ENCODE results near the gene RFFL.
"Not testable (repeated sequence)": the region's sequence is repeated elsewhere in the genome, so short reads cannot be mapped to it uniquely, and the experiment has no call there.

Gene RFFL, protein sequence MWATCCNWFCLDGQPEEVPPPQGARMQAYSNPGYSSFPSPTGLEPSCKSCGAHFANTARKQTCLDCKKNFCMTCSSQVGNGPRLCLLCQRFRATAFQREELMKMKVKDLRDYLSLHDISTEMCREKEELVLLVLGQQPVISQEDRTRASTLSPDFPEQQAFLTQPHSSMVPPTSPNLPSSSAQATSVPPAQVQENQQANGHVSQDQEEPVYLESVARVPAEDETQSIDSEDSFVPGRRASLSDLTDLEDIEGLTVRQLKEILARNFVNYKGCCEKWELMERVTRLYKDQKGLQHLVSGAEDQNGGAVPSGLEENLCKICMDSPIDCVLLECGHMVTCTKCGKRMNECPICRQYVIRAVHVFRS

DNA sequence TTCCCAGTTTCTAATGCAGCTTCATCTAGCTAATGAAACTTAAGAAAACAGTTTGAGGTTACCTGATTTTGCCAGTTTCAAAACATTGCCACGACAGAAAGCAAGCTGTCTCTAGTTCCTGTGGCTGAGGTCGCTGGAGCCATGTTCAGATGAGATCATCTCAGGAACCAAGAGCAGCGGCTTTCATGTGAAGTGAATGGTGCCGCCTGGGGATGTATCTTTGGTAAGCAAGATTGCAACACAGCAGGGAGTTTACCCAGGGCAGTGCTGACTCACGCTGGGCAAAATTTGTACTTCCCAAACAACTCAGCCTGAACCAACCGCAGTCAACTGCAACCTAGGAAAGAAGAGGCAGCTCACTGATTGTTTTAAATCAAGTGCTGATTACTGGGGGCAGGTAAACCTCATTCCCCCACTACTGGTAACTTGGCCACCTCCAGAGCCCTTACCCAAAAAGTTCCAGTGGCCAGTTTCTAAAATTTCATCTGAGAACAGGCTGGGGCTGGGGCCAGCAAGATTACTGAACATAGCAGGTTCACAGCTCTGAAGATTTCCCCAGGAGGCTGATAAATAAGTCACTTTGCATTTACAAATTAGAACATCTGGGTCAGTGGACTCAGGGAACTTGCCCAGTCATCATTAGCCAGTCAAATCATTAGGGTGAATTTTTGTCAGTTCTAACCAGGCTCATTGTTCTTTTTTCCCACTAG lies at the start of gene RFFL:
RFFL (minus strand) TSS at position 194 of the 710 bp plus-strand sequence. CDS start 37,154 bp downstream, outside the sequence.
- DNase-seq = peak; percentile 98

DNA sequence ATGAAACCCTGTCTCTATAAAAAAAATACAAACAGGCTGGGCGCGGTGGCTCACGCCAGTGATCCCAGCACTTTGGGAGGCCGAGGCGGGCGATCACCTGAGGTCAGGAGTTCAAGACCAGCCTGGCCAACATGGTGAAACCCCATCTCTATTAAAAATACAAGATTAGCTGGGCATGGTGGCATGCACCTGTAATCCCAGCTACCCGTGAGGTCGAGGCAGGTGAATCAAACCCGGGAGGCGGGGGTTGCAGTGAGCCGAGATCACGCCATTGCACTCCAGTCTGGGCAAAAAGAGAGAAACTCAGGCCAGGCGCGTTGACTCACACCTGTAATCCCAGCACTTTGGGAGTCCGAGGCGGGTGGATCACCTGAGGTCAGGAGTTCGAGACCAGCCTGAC lies 47.3 kb upstream of the RFFL start:
- not testable (repeated sequence) for DNase-seq

DNA sequence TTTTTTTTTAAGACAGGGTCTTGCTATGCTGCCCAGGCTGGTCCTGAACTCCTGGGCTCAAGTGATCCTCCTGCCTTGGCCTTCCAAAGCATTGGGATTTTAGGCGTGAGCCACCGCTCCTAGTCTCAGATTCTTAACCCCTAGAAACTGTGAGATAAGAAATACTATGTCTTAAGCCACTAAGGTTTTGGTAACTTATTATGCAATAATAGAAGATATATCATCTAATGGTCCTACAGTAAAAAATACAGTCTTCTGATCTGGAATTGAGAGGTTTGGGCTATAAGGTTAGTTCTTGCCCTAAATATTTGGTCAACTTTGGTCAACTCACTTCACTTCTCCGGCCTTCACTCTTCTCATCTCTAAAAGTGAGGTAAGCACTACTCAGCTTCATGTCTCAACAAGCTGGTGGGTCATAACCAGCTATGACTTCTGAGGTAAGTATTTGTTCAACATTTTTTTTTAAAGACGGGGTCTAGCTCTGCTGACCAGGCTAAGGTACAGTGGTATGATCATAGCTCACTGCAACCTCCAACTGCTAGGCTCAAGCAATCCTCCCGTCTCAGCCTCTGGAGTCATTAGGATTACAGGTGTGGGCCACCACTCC lies 41.4 kb upstream of the RFFL start:
- no peak for DNase-seq

DNA sequence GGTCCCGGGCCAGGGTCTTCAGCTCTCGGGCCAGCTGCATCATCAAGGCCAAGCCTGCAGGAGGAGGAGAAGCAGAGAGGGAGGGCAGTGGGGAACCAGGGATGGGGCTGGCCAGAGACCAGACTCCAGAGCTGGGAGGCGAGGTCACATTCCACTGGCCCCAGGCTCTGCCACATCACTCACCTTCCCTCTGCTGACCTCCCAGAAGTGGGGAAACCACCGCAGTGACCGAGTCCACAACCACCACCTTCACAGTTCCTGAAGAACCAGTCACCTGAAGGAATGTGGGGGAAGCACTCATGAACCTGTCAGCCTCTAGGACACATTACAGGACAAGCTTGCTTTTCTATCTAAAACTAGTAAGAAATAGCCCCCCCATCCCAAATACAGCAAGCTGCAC lies 39.8 kb upstream of the RFFL start:
- DNase-seq = no peak

DNA sequence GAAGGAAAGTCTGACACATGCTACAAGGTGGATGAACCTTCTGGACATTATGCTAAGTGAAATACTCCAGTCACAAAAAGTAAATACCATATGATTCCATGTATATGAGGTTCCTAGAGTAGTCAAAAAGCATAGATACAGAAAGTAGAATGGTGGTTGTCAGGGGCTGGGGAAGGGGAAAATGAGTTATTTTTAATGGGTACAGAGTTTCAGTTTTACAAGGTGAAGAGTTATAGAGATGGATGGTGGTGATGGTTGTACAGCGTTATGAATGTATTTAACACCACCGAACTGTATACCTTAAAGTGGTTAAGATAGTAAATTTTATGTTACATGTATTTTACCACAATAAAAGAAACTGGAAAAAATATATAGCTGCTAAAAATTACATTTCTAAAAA lies 38.2 kb upstream of the RFFL start:
- DNase-seq = no peak

DNA sequence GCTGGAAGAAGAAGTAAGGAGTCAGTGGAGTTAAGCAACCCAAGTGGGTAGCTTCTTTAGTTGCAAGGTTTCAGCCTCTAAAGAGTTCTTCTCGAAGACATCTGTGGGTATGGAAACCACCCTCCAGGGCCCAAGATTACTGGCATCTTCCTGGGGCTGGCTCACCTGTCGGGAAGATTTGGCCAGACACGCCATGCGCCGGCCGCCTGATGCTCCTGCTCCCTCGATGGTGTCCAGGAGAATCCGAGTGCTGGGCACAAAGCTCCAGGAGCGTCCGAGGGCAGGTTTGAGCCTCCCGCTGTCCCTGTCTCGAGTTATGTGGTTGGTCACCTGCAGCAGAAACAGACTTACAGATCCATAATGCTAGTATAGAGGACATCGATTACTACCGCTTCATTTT lies 37.5 kb upstream of the RFFL start:
- no peak for DNase-seq

DNA sequence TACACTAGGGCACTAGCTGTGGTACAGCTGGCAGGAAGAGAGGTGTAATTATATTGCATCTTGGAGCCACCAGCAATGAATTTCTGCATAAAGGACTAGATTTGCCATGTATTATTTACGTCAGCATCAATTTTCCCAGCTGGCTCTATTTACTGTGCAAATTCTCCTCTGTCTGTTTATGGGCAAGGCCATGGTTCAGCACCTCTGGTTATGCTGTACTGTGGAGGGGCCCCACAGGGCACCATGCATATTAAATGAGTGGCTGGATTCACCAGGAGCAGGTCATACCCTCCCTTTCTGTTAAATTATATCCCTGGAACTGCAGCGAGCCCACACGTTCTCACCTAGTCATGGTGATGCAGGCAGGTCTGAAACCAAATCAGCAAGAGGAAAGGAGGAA lies 36.4 kb upstream of the RFFL start:
- no peak for DNase-seq

DNA sequence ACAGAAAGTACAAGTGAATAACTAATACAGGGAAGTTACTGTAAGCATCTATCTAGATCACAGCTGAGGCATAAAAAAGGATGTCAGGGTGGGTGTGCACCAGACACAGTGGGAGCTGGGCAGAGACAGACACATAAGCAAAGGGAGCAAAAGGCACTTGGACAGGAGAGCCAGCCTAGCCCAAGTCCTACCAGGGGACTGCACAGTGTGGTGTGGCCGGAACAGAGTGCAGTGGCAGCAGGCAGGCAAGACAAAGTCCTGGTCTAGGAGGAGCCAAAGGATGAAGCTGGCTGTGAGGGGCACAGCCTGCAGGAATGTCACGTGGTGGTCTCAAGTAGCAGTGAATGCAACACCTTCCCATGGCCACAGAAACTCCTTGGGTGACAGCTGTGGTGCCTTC lies 34.3 kb upstream of the RFFL start:
- DNase-seq = no peak

DNA sequence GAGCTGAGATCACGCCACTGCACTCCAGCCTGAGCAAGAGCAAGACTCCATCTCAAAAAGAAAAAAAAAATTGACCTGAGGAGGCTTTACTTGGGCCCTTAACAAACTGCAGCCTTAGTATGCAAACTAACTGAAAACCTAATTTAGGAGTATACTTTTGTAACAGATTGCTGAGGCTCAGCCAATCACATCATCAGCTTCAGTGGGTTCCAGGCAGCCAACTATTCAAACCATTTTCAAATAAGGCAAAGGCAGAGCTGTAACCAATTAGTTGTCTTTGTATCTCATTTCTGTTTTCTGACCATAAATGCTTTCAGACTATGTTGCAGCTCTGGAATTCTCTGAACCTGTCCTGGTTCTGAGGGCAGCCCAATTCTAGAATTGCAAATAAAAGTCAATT lies 32.2 kb upstream of the RFFL start:
- DNase-seq = no peak

DNA sequence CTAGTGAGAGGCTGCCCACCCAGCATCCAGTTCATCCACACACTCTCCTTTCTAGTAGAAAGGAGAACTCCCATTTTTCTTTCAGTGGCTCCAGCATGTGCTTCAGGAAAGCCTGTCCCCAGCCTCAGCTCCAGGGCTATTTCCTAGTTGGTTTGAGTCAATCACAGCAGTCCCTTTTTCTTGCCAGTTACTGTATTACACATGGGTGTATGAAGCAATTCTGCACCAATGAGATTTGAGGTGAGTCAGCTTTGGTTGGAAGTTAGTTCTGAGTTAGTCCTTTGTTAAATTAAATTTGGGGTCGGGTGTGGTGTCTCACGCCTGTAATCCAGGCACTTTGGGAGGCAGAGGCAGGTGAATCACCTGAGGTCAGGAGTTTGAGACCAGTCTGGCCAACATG lies 31.4 kb upstream of the RFFL start:
- peak; percentile 40 for DNase-seq

DNA sequence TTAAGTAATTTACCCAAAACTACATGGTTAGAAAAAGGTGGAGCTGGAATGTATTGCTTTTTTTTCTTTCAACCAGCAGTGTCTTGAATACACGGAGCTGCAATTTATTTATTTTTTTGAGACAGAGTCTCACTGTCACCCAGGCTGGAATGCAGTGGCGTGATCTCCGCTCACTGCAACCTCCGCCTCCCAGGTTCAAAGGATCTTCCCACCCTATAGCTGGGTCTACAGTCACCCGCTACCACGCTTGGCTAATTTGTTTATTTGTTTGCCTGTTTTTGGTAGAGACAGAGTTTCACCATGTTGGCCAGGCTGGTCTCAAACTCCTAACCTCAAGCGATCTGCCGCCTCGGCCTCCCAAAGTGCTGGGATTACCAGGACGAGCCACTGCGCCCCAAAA lies 27.2 kb upstream of the RFFL start:
- DNase-seq = not testable (repeated sequence)

DNA sequence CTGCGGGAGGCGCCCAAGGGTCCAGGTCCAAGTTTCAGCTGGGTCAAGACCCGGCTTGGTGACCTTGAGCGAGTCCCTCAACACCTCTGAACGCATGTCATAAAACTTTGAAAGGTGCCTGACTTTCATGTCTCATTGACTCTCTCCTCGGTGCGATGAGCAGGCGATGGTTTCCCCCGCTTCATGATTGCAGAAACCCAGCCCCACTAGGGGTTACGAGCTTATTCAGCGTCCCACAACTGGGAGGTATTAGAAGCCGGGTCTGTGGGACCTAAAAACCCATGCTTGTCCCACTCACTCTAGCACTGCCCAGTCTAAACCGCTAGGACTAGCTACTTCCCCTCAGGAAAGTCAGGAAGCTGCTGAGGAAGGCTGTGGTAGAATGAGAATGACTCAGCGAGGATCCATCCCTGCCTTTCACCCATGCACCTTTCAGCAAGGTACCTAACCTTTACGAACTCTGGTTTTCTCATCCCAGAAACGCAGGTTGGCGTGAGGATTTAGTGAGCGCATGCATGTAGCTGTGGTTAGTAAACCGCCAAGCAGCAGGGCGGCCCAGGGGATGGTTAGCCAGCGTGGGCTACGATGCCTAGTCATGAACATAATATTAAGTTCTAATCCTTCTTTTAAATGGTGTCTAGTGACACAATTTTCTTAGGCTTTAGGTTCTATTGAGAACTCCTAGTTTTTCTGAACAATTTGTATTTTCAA lies 26.2 kb upstream of the RFFL start:
- no peak for DNase-seq

DNA sequence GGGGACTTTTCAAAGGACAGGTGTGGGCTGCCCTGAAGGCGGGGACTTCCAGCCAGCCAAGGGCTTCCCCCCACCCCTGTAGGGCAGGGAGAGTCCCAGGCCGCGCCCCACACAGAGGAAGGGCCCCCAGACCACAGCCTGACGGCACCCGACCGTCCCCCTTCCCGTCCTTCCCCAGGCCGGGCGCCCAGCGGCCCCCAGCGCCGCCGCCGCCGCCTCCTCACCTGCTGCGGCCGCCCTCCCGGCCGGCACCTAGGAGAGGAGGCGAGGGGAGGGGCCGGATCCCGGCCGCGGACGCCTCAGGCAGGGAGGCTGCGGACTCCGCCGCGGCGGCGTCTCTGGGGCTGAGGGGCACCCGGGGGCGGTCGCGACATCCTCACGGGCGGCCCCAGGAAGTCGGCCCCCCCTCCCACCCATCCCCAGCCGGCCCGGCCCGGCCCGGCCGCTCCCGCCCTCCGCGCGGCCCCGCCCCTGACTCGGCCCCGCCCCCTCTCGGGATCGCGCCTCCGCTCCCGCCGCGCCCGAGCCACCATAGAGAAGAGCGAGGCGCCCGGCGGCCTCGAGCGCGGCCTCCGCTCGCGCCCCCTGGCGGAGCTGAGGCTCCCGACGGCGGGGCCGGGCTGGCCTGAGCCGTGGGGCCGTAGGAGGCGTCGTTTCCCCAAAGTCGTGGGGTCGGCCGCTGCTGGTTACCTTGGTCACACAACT lies 25.5 kb upstream of the RFFL start:
- peak; percentile 62 for DNase-seq

DNA sequence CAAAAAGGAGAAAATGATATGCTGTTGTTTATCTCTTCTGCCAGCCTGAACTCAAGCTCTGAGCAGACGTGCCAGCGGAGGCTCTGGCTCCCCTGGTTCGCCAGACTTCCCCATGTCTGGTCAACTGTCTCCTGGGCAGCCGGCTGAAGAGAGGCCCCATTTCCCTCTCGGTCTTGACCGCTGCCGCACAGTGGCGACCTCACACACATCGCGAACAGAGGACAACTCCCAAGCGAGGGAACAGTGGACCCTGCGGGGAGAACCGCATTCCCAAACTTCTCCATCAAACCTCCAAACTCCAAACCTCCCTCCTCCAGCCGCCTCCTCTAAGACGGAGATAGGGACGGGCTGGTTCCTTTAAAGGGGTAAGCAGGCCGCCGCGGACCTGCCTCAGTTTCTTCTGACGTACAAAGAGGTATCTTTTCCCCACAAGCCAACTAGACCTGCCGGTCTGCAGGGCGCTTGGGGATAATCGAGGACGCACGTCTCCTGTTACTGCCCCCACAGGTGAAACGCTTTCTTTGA lies 24.9 kb upstream of the RFFL start:
- no peak for DNase-seq

DNA sequence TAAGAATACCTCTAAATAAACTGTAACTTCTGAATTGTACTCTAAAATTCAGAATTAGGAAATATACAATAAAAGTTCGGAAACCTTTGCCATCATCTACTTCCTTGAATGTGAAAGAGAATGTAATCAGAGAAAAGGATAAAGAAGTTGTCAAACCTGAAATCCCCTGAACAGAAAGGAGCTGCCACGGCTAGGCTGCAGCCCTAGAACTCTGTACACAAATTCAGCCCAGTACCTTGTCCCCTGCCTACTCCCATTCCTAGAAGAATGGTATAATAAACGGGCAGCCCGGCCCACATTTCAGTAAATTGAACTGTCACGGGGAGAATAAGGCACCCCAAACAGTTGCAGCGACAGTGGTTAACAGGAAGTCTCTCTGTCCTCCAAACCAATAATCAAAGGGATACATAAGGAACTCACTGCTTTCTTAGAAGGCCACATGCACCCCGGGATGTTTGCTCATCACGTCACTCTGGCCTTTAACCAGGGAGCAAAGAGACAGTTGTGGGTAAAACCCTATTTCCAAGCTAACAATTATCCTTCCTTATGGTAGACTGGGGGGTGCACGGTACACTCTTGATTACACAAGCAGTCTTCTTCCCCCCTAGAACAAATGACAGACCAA lies 24.3 kb upstream of the RFFL start:
- no peak for DNase-seq

DNA sequence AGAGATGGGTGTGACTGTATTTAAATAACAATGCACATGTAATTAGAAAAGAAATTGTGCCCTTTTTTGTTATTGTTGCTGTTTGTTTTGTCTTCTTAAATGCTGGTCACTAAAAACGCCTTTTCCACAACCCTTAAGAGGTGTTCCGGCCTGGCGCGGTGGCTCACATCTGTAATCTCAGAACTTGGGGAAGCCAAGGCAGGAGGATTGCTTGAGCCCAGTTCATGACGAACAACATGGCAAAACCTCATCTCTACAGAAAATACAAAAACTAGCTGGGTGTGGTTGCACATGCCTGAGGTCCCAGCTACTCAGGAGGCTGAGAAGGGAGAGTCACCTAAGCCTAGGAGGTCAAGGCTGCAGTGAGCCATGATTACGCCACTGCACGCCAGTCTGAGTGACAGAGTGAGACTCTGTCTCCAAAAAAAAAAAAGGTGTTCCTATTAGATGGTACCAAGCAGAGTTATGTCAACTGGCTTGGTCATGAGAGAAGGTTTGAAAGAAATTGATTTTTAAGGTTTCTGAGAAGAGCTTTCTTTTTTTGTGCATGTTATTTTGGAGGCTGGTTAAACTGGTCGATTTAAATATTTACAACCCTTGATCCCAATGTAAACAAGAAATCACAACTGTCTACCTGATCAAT lies 23.5 kb upstream of the RFFL start:
- DNase-seq = no peak

DNA sequence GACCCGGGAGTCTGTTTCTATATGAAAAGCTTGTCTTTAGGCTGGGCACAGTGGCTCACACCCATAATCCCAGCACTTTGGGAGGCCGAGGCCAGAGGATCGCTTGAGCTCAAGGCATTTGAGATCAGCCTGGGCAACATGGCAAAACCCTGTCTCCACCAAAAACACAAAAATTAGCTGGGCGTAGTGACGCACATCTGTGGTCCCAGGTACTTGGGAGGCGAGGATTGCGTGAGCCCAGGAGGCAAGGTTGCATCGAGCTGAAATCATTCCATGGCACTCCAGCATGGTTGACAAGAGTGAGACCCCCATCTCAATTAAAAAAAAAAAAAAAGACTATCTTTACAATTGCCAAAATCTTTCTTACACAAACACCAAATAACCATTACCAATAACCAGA lies 22.7 kb upstream of the RFFL start:
- DNase-seq = no peak

DNA sequence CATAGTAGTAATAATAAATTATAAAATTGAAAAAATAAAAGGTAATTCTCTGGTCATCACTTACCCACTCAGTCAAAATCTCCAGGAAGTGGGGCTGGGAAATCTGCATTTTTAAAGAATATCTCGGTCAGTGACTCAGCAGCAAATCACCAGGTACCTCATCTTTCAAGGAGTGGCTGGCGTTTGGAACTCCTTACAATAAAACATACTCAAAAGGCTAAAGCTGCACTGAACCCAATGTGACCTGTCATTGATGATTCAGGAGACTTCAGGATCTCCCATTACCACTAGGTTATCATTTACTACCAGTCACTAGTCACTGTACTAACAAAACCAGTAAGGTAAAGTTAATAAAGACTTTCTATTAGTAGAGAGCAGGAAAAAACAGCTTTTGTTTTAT lies 21.5 kb upstream of the RFFL start:
- DNase-seq = no peak

DNA sequence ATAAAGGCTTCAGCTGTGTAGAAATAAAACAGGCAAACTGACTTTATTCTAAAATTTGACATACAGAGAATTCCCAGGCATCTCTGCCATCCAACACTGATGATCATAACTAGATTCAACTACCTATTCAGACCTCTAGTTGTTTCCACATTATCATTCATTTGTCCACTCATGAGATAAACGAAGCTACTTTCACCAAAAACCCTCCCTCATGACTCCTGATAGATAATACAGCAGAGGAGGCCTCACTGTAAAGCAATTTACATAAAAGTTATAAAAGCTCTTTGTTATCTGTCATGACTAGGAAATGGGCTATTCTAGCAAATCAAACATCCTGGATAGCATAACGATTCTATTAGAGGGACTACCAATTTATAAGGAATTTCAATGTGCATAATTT lies 19.6 kb upstream of the RFFL start:
- DNase-seq = no peak

DNA sequence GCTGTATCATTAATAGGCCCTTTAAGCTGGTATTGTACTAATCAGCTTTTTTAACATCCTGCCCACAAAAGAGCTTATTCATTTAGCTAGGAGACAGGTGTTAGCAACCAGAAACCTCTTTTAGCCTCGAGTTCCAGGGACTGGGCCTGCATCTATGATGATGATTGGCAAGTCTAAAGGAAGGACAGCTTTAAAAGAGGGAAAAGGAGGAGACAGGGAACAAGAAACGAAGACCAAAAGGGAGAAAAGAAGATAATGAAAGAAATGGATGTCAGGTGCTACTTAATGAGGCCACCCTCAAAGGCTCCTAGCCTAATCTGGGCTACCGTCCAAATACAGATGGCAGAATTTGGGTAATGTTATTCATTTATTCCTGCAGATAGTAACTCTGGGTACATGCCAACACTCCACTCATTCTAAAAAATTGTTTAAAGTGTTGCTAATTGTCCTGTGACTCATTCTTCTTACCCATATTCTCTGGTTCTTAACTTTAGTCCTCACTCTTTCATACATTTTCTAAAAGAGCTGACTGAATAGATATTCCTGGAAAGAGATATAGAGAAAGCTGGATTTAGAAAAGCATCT lies 18.7 kb upstream of the RFFL start:
- DNase-seq = peak; percentile 27

DNA sequence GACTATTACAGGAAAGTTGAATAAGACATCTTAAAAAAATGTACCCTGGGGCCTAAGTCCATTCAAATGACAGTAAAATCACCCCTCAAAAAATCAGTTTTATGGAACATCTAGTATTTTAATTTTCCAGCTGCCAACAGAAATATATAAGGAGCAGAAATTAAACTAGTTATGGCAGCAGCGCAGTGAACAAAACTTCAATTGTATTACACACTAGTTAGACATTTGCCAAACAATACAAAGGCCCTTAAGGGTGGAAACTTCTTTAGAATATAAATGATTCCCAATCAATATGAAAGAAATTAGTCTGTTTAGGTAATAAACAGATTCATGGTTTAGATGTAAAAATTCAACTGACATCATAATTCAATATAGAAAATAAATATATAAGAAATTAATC lies 18.1 kb upstream of the RFFL start:
- DNase-seq = no peak
